ENCODE data around the gene FSD1.
"Not testable (repeated sequence)": the region's sequence is repeated elsewhere in the genome, so short reads cannot be mapped to it uniquely, and the experiment has no call there.

GRCh38 chr19:4274321-4274686 lies 30.1 kb upstream of the FSD1 start:
- TF ChIP-seq CTCF, POLR2A (IDR thresholded peaks at IDR 0.05): not testable (repeated sequence)

Measured in Peyer's patch (tissue), 4 donors.